ENCODE results near the gene RAB18.
"Not testable (repeated sequence)": the region's sequence is repeated elsewhere in the genome, so short reads cannot be mapped to it uniquely, and the experiment has no call there.

The RAB18 gene

GRCh38 chr10:27550823-27551222 is 46.7 kb downstream of the RAB18 start:
- Mint-ChIP-seq H3K4me3 (no peak overlapping the region), H3K9me3 (no peaks in the 10 kb centered on the region), H3K36me3 (no peaks in the 10 kb centered on the region), H3K4me1 (peaks cover 7% of the 10 kb centered on the region), H3K27ac (no peak overlapping the region)
- no peak for ATAC-seq
- no peak for DNase-seq (ENCODE audit: low spot score in 2 of 2)

- Mint-ChIP-seq H3K9me3 (no peaks in the 10 kb centered on the region), H3K4me1 (no peaks in the 10 kb centered on the region), H3K4me3 (no peak overlapping the region), H3K27ac (no peak overlapping the region), H3K36me3 (no peaks in the 10 kb centered on the region)
- peak; percentile 55 for ATAC-seq
- DNase-seq (ENCODE audit: low spot score in 2 of 2): peak in 1 of 2 donors; percentile 8
These were observed 54.5 kb downstream of the RAB18 start for GRCh38 chr10:27558612-27559020.

GRCh38 chr10:27561334-27561733 is 57.2 kb downstream of the RAB18 start:
- H3K4me1 Mint-ChIP-seq: peaks cover 19% of the 10 kb centered on the region
- no peaks in the 10 kb centered on the region for H3K9me3 Mint-ChIP-seq
- H3K4me3 Mint-ChIP-seq: no peak overlapping the region
- H3K27ac Mint-ChIP-seq: no peak overlapping the region
- DNase-seq (ENCODE audit: low spot score in 2 of 2) (no peak), ATAC-seq (no peak)
- no peaks in the 10 kb centered on the region for H3K36me3 Mint-ChIP-seq

- H3K4me1 Mint-ChIP-seq: peaks cover 39% of the 10 kb centered on the region
- peak overlapping the region; percentile 68 for H3K27ac Mint-ChIP-seq
- H3K9me3 Mint-ChIP-seq: no peaks in the 10 kb centered on the region
- H3K36me3 Mint-ChIP-seq: no peaks in the 10 kb centered on the region
- peak overlapping the region; percentile 45 for H3K4me3 Mint-ChIP-seq
- ATAC-seq: peak; percentile 37
- no peak for DNase-seq (ENCODE audit: low spot score in 2 of 2)
These were observed 60.3 kb downstream of the RAB18 start for GRCh38 chr10:27564398-27564797.

GRCh38 chr10:27564880-27565279 is 60.8 kb downstream of the RAB18 start:
- DNase-seq (ENCODE audit: low spot score in 2 of 2) (no peak), ATAC-seq (no peak)
- peak overlapping the region; percentile 68 for H3K27ac Mint-ChIP-seq
- peak overlapping the region; percentile 45 for H3K4me3 Mint-ChIP-seq
- peaks cover 3% of the 10 kb centered on the region for H3K9me3 Mint-ChIP-seq
- peaks cover 44% of the 10 kb centered on the region for H3K4me1 Mint-ChIP-seq
- H3K36me3 Mint-ChIP-seq: no peaks in the 10 kb centered on the region

GRCh38 chr10:27568196-27569175 is 64.4 kb downstream of the RAB18 start:
- Mint-ChIP-seq H3K4me3 (peak overlapping the region; percentile 8), H3K4me1 (peaks cover 50% of the 10 kb centered on the region), H3K36me3 (no peaks in the 10 kb centered on the region), H3K9me3 (peaks cover 3% of the 10 kb centered on the region), H3K27ac (peak overlapping the region; percentile 75)
- DNase-seq (ENCODE audit: low spot score in 2 of 2) (no peak), ATAC-seq (peak; percentile 89)

- no peaks in the 10 kb centered on the region for H3K36me3 Mint-ChIP-seq
- H3K4me1 Mint-ChIP-seq: peaks cover 37% of the 10 kb centered on the region
- no peak for DNase-seq (ENCODE audit: low spot score in 2 of 2)
- H3K27ac Mint-ChIP-seq: peak overlapping the region; percentile 75
- no peak overlapping the region for H3K4me3 Mint-ChIP-seq
- peaks cover 3% of the 10 kb centered on the region for H3K9me3 Mint-ChIP-seq
- no peak for ATAC-seq
These were observed 65.8 kb downstream of the RAB18 start for GRCh38 chr10:27569946-27570345.

- not testable (repeated sequence) for ATAC-seq
These were observed 72.9 kb downstream of the RAB18 start for GRCh38 chr10:27577038-27577437.

GRCh38 chr10:27578316-27578715 is 74.2 kb downstream of the RAB18 start:
- no peaks in the 10 kb centered on the region for H3K9me3 Mint-ChIP-seq
- H3K36me3 Mint-ChIP-seq: no peaks in the 10 kb centered on the region
- H3K27ac Mint-ChIP-seq: no peak overlapping the region
- peaks cover 2% of the 10 kb centered on the region for H3K4me1 Mint-ChIP-seq
- no peak for ATAC-seq
- DNase-seq (ENCODE audit: low spot score in 2 of 2): no peak
- H3K4me3 Mint-ChIP-seq: no peak overlapping the region

More at GRCh38 chr10:27577038-27577437, 72.9 kb downstream of the RAB18 start:
- DNase-seq (ENCODE audit: low spot score in 2 of 2); H3K9me3 Mint-ChIP-seq; H3K4me3 Mint-ChIP-seq; H3K36me3 Mint-ChIP-seq; H3K27ac Mint-ChIP-seq; H3K4me1 Mint-ChIP-seq: not testable (repeated sequence)

GRCh38 chr10:27581225-27581624 is 77.1 kb downstream of the RAB18 start:
- no peak for ATAC-seq
- no peaks in the 10 kb centered on the region for H3K9me3 Mint-ChIP-seq

GRCh38 chr10:27584302-27584701 is 80.2 kb downstream of the RAB18 start:
- Mint-ChIP-seq H3K27ac (no peak overlapping the region), H3K9me3 (peaks cover 3% of the 10 kb centered on the region)

More at GRCh38 chr10:27581225-27581624, 77.1 kb downstream of the RAB18 start:
- no peaks in the 10 kb centered on the region for H3K4me1 Mint-ChIP-seq
- H3K36me3 Mint-ChIP-seq: no peaks in the 10 kb centered on the region
- DNase-seq (ENCODE audit: low spot score in 2 of 2): no peak
- H3K27ac Mint-ChIP-seq: no peak overlapping the region
- no peak overlapping the region for H3K4me3 Mint-ChIP-seq

More at GRCh38 chr10:27584302-27584701, 80.2 kb downstream of the RAB18 start:
- Mint-ChIP-seq H3K4me1 (no peaks in the 10 kb centered on the region), H3K36me3 (no peaks in the 10 kb centered on the region), H3K4me3 (no peak overlapping the region)
- DNase-seq (ENCODE audit: low spot score in 2 of 2) (no peak), ATAC-seq (no peak)

All from stimulated activated effector memory CD8-positive, alpha-beta T cell treated with anti-CD3 and anti-CD28 coated beads, Interleukin-12 subunit alpha, Interleukin-12 subunit beta, amount 100 ng/mL, for 72 hours (primary cell).